Measurements from ENCODE around the gene RPTOR.

The RPTOR gene

GRCh38 chr17:80981062-80981902 is 436.6 kb downstream of the RPTOR start:
- no peak for DNase-seq (ENCODE audit: low read depth in 2 of 2, low spot score in 1 of 2)

GRCh38 chr17:80981929-80982425 is 437.3 kb downstream of the RPTOR start:
- no peak for DNase-seq (ENCODE audit: low read depth in 2 of 2, low spot score in 1 of 2)

DNA sequence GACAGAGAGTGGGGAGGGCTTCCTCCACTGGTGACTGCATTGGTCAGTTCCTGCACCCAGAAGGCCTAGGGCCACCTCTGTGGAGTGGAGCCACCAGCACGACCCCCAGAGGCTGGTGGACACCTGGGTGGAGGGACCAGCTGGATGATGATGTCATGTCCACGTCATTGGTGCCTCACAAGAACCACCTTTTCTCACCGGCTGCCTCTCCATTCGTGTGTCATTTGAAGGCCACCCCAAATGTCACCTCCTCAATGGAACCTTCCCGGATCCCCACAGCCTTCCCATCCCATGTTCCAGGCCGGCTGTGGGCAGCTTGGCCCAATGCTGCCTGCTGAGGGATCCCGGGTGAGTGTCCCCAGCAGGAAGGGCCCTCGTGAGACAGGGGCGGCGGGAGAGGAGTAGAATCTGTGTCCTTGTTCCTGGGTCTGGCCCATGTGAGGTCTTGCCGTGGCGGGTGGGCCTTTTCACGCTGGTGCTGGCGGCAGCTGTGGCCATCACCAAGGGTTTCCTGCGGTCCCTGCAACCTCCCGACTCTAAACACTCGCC is 437.9 kb downstream of the RPTOR start:
- no peak for DNase-seq (ENCODE audit: low read depth in 2 of 2, low spot score in 1 of 2)

- DNase-seq (ENCODE audit: low read depth in 2 of 2, low spot score in 1 of 2), result no peak
Measured at GRCh38 chr17:80983545-80983944, 438.9 kb downstream of the RPTOR start.

GRCh38 chr17:80984749-80985148 is 440.1 kb downstream of the RPTOR start:
- no peak for DNase-seq (ENCODE audit: low read depth in 2 of 2, low spot score in 1 of 2)

GRCh38 chr17:80986046-80986445 is 441.4 kb downstream of the RPTOR start:
- DNase-seq (ENCODE audit: low read depth in 2 of 2, low spot score in 1 of 2), result no peak

- DNase-seq (ENCODE audit: low read depth in 2 of 2, low spot score in 1 of 2), result no peak
Measured at GRCh38 chr17:80986816-80987475, 442.3 kb downstream of the RPTOR start.

- no peak for DNase-seq (ENCODE audit: low read depth in 2 of 2, low spot score in 1 of 2)
Measured at GRCh38 chr17:80987941-80988461, 443.4 kb downstream of the RPTOR start.

GRCh38 chr17:80989586-80989913 is 444.9 kb downstream of the RPTOR start:
- no peak for DNase-seq (ENCODE audit: low read depth in 2 of 2, low spot score in 1 of 2)

- DNase-seq (ENCODE audit: low read depth in 2 of 2, low spot score in 1 of 2), result no peak
Measured at GRCh38 chr17:80990921-80991644, 446.4 kb downstream of the RPTOR start.

DNA sequence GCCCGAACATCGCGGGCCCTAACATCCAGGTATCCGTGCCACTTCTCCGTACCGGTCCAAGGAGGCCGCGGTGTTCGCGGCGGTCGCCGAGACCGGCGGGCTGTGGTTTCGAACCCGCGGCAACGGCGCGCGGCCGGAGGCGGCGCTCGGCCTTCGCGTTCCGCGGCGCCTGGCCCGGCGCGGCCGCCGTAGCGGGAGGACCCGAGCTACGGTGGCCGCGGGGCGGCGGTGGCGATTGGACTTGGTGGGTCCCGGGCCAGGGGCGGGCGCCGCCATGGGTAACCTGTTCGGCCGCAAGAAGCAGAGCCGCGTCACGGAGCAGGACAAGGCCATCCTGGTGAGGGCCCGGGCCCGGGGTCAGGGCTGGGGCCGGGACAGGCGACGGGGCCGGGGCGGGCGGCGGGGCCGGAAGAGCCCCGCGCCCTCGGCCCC is 447.0 kb downstream of the RPTOR start, which contains the start of gene CHMP6:
Gene CHMP6, plus strand, starts transcription at position 197 of the 432 bp plus-strand sequence. Its CDS starts 78 bp downstream, at position 275.
- peak; percentile 14 to 31 for DNase-seq (ENCODE audit: low read depth in 2 of 2, low spot score in 1 of 2)

DNA sequence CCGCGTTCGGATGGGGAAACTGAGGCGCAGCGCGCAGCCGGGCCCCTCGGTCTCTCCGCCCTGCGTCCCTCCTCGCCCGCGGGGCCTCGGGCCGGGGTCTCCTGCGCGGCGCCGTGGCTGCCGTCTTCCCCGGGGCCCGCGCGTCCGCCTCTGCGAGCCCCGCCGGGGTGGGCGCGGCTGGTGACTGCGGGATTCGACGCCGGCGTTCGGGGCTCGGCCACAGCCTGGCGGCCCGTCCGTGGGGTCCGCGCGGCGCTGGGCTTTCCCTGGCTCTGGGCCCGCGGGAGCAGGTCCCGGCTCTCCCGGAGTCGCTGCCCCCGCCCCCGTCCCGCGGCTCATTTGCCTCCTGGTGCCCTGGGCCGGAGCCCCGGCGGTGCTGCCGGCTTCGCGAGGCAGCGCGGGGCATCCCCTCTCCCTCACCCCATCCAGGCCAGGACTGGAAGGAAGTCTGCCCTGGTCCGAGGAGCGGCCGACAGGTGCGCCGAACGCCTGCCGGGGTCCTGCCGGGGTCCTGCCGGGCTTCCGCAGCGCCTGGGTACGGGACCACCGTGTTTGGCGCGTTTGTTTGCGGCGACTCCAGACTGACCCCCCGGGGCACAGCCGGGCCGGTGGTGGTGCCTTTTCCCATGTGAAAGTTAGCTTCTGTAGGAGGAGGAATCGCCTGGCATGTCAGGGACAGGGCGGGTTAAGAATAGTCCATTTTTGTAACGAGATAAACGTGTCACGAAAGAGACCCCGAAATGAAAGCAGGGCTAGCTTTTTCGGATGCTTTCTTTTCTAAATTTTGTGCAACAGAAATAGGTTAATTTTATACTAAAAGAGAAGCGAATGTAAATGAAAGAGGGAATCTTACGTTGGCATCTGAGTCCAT is 447.7 kb downstream of the RPTOR start:
- DNase-seq (ENCODE audit: low read depth in 2 of 2, low spot score in 1 of 2), result no peak

GRCh38 chr17:80992948-80993624 is 448.4 kb downstream of the RPTOR start:
- no peak for DNase-seq (ENCODE audit: low read depth in 2 of 2, low spot score in 1 of 2)

GRCh38 chr17:80995131-80995530 is 450.5 kb downstream of the RPTOR start:
- DNase-seq (ENCODE audit: low read depth in 2 of 2, low spot score in 1 of 2), result no peak

DNA sequence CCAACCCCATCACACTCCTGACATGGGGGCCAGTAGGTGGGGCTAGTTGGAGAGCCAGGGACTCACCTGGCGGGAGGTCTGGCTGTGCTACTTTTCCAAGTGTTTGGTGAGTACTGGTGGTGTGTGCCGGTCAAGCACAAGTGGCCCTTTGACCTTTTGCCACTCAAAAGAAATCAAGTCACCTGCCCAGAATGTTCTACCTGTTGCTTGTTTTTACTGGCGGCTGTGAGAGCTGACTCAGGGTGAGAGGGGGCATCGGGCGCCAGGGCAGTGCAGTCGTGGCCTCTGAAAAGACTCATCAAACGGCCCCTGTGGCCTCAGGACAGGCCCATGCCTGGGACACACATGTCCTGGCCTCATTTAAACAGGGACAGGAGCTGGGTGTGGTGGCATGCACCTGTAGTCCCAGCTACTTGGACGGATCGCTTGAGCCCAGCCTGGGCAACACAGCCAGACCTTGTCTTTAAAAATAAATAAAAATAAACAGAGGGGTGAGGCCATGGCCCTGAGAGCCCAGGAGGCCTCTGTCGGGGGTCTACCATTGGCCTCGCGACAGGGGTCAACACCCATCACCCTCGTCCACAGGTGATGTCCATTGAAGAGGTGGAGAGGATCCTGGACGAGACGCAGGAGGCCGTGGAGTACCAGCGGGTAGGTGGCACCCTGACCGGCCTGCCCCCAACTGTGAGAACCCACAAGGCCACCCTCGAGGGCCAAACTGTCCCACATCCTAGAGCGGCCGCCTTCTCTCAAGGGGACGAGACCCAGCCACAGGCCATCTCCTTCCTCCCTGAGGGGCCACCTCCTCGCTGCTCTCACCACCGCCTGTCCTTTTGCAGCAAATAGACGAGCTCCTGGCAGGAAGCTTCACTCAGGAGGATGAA is 452.0 kb downstream of the RPTOR start:
- DNase-seq (ENCODE audit: low read depth in 2 of 2, low spot score in 1 of 2), result no peak

DNA sequence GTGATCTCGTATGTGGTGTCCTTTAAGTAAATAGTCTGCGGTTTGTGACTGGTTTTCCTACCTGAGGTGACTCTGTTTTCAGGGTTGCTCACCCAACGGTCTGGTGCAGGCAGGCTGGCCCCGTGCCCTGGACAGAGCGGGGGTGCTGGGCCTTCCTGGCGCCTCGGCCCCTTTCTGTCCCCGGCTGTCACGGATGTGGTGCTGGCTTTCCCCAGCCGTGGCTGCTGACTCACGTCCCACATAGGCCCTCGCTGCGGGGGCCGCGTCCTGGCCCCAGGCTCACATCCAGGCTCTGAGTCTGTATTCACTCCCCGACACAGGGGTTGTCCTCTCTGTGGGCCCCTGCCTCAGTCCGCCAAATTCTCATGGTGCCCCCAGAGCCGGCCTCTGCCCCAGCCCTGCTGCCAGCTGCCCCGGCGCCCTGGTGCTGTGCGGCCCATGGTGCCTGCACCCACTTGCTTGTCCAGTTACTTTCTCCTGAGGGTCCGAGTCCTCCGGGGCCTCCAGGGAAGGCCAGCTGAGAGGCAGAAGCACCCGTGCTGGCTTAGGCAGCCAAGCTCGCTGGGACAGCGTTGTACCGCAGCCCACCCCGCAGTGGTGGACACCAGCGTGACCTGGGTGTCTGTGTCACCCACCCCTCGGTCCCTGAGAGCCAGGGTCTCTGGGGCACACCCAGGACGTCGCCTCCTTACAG is 452.9 kb downstream of the RPTOR start:
- no peak for DNase-seq (ENCODE audit: low read depth in 2 of 2, low spot score in 1 of 2)

DNA sequence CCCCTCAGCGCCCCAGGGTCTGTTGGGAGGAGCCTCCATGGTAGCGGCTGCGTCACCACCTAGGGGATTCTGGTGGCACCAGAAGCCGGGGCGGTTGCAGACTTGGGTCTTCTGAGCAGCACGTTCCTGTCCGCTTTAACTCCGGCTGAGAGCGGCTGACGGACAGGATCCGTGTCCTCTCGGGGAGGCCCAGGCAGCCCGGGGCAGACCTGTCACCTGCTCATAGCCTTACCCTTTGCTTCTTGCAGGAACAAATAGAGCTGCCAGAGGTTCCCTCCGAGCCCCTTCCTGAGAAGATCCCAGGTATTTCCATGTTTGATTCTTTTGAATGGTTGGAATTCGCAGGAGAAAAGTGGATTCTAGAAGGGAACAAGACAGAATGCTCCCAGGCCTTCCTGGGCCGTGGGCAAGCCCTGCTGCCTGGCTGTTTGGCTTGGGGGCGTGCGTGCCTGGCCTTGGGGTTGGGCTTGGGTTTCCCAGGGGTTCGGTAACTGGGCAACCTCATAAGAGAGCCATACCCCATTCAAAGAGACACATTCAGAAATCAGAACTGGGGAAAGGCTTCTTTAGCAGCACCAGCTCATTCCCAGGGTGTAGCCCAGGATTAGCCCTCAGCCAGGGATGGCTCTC is 453.6 kb downstream of the RPTOR start:
- DNase-seq (ENCODE audit: low read depth in 2 of 2, low spot score in 1 of 2), result no peak
